ENCODE data around the gene PSMA3. TPM values are rescaled to one million over a fixed set of nuclear protein-coding genes. Genes with fewer than 3 reads are reported as not detected.
A peak's percentile ranks its signal among the peaks of the same experiment; 100 is the strongest.

Gene PSMA3
- polyA plus RNA-seq, 3 donors: 59.9 to 170 (median 147) TPM

GRCh38 chr14:58275527-58276190, 31.0 kb downstream of the PSMA3 start:
- H3K36me3 ChIP-seq (replicated peaks in 1 of 2; ENCODE audit: control insufficient read depth in 1 of 2, insufficient read depth in 2 of 2, low read length in 2 of 2): peaks cover 70 to 98% of the 10 kb centered on the region in 2 donors
- Mint-ChIP-seq H3K27me3 (ENCODE audit: low read depth in 3 of 3) (no peaks in the 10 kb centered on the region), H3K4me1 (peaks cover 7% of the 10 kb centered on the region), H3K36me3 (peaks cover 56 to 87% of the 10 kb centered on the region in 2 donors), H3K9me3 (no peaks in the 10 kb centered on the region), H3K27ac (peak overlapping the region in 3 of 7 donors; percentile 20 to 84 (median 31)), H3K4me3 (no peak overlapping the region)
- H3K4me2 ChIP-seq (replicated peaks; ENCODE audit: extremely low read depth, low read length, poor library complexity, severe bottlenecking): no peak overlapping the region
- intact Hi-C loops (cut with micrococcal nuclease): no loop called here
- H3K9ac ChIP-seq (ENCODE audit: insufficient read depth, low read length, poor library complexity, severe bottlenecking): no peak overlapping the region
- H3K27ac ChIP-seq (ENCODE audit: low read depth in 1 of 2, low read length in 2 of 2): peak overlapping the region in 1 of 2 donors; percentile 58
- H4K20me1 ChIP-seq (ENCODE audit: insufficient read depth, low read length): peaks cover 98% of the 10 kb centered on the region
- H2AFZ ChIP-seq (ENCODE audit: insufficient read depth, low read depth, low read length, poor library complexity, severe bottlenecking): no peak overlapping the region
- no peak for DNase-seq
- H3K9me3 ChIP-seq (replicated peaks in 1 of 2; ENCODE audit: control insufficient read depth in 1 of 2, insufficient read depth in 1 of 2, low read length in 2 of 2): no peaks in the 10 kb centered on the region
- H3K79me2 ChIP-seq (ENCODE audit: insufficient read depth, low read length): peaks cover 100% of the 10 kb centered on the region
- WGBS (ENCODE audit: insufficient coverage): no CpG with 5 or more reads among the region's 2 CpGs
- no peak overlapping the region for H3K4me3 ChIP-seq (replicated peaks in 1 of 3; ENCODE audit: low read depth in 2 of 3, low read length in 3 of 3)
- peaks cover 3 to 4% of the 10 kb centered on the region in 2 donors for H3K4me1 ChIP-seq (ENCODE audit: control insufficient read depth in 1 of 2, insufficient read depth in 2 of 2, low read length in 2 of 2)
- no peak for TF ChIP-seq CTCF (IDR thresholded peaks at IDR 0.05)
- no peaks in the 10 kb centered on the region for H3K27me3 ChIP-seq (ENCODE audit: control insufficient read depth in 2 of 2, insufficient read depth in 2 of 2, low read length in 2 of 2)

GRCh38 chr14:58276208-58276607, 31.6 kb downstream of the PSMA3 start:
- Mint-ChIP-seq H3K27ac (peak overlapping the region in 1 of 7 donors; percentile 84), H3K4me1 (peaks cover 12% of the 10 kb centered on the region), H3K36me3 (peaks cover 54 to 85% of the 10 kb centered on the region in 2 donors), H3K9me3 (no peaks in the 10 kb centered on the region), H3K27me3 (ENCODE audit: low read depth in 3 of 3) (no peaks in the 10 kb centered on the region), H3K4me3 (no peak overlapping the region)
- Histone ChIP-seq H3K79me2 (ENCODE audit: insufficient read depth, low read length) (peaks cover 97% of the 10 kb centered on the region), H3K27ac (ENCODE audit: low read depth in 1 of 2, low read length in 2 of 2) (peak overlapping the region in 1 of 2 donors; percentile 58), H3K27me3 (ENCODE audit: control insufficient read depth in 2 of 2, insufficient read depth in 2 of 2, low read length in 2 of 2) (no peaks in the 10 kb centered on the region), H3K4me3 (replicated peaks in 1 of 3; ENCODE audit: low read depth in 2 of 3, low read length in 3 of 3) (no peak overlapping the region), H3K4me1 (ENCODE audit: control insufficient read depth in 1 of 2, insufficient read depth in 2 of 2, low read length in 2 of 2) (peaks cover 7 to 9% of the 10 kb centered on the region in 2 donors), H3K9me3 (replicated peaks in 1 of 2; ENCODE audit: control insufficient read depth in 1 of 2, insufficient read depth in 1 of 2, low read length in 2 of 2) (no peaks in the 10 kb centered on the region), H3K9ac (ENCODE audit: insufficient read depth, low read length, poor library complexity, severe bottlenecking) (no peak overlapping the region), H3K4me2 (replicated peaks; ENCODE audit: extremely low read depth, low read length, poor library complexity, severe bottlenecking) (no peak overlapping the region), H4K20me1 (ENCODE audit: insufficient read depth, low read length) (peaks cover 98% of the 10 kb centered on the region), H2AFZ (ENCODE audit: insufficient read depth, low read depth, low read length, poor library complexity, severe bottlenecking) (no peak overlapping the region), H3K36me3 (replicated peaks in 1 of 2; ENCODE audit: control insufficient read depth in 1 of 2, insufficient read depth in 2 of 2, low read length in 2 of 2) (peaks cover 67 to 93% of the 10 kb centered on the region in 2 donors)
- no peak for TF ChIP-seq CTCF (IDR thresholded peaks at IDR 0.05)
- no CpG with 5 or more reads among the region's 1 CpG for WGBS (ENCODE audit: insufficient coverage)
- no peak for DNase-seq
- intact Hi-C loops (cut with micrococcal nuclease): no loop called here

Data from CD14-positive monocyte (primary cell).